Heart right ventricle (tissue), 16 donors: ENCODE results near the gene ZC3H13. TPM values are rescaled to one million over a fixed set of nuclear protein-coding genes. Genes with fewer than 3 reads are reported as not detected.

ENCODE experiments used
- ATAC-seq, 8 donors: fragments of 200-7000 bp; cut with Tn5 transposase; one replicate each; pipeline ENCODE4 v1.9.1; 2020; ENCODE audit warnings: mild to moderate bottlenecking in 8 of 8, moderate library complexity in 8 of 8, moderate number of reproducible peaks in 1 of 8
- DNase-seq, 2 donors: peaks; one replicate each; pipeline ENCODE4 v3.0.0-alpha.2; 2020
- H3K27ac ChIP-seq, 10 donors: fragments of 200-600 bp; sonication (generic) in 2 of 10; one replicate each; pipeline versions ENCODE4 v1.5.0 to v1.8.0; 2020 to 2022; ENCODE audit warnings: mild to moderate bottlenecking in 3 of 10
- H3K27me3 ChIP-seq, 7 donors: fragments of 200-600 bp; one replicate each; pipeline ENCODE4 v1.8.0; 2021 to 2022; ENCODE audit warnings: mild to moderate bottlenecking in 2 of 7
- H3K36me3 ChIP-seq, 9 donors: fragments of 200-600 bp; sonication (generic) in 1 of 9; one replicate each; pipeline versions ENCODE4 v1.5.0 to v1.8.0; 2020 to 2022; ENCODE audit warnings: mild to moderate bottlenecking in 2 of 9
- H3K4me1 ChIP-seq, 9 donors: fragments of 200-600 bp; sonication (generic) in 1 of 9; one replicate each; pipeline versions ENCODE4 v1.5.0 to v1.8.0; 2020 to 2022; ENCODE audit warnings: mild to moderate bottlenecking in 4 of 9
- H3K4me3 ChIP-seq, 10 donors: fragments of 200-600 bp; sonication (generic) in 2 of 10; one replicate each; pipeline versions ENCODE4 v1.5.0 to v1.8.0; 2020 to 2022; ENCODE audit warnings: mild to moderate bottlenecking in 7 of 10, moderate library complexity in 2 of 10
- H3K9me3 ChIP-seq, 11 donors: fragments of 200-600 bp in 10 of 11; sonication (generic) in 2 of 11; one replicate each; pipeline versions ENCODE4 v1.5.0 to v1.8.0; 2013 to 2022; ENCODE audit warnings: mild to moderate bottlenecking in 2 of 11, control low read depth in 1 of 11, moderate library complexity in 1 of 11
- WGBS, 2 donors: extraction: QIAGEN DNeasy Blood & Tissue Kit; methylation state at CpG; one replicate each; pipeline ENCODE4 v1.1.7; 2013; ENCODE audit warnings: inconsistent platforms in 1 of 2; 5-methylcytosine and 5-hydroxymethylcytosine counted together
- intact Hi-C, 10 donors: fragments of 100-400 bp; cut with DNase I; formaldehyde crosslinking; loops; one replicate each; pipeline versions ENCODE4 v1.11.1 to v1.14.2; 2022
- polyA plus RNA-seq, 2 donors: library from polyadenylated mRNA; stranded (reverse); fragments of 200-250 nt; gene quantifications; one replicate each; pipeline ENCODE4 v1.2.3, GENCODE V29; 2013
- total RNA-seq, 10 donors: library from RNA; stranded (reverse); fragmentation: NEBNext Ultra II Directional in 3 of 10; extraction: Animal tissue kit (Norgen Biotek cat#: 25700) in 3 of 10; gene quantifications; one replicate each; pipeline versions ENCODE4 v1.2.1 to v1.2.4, GENCODE V29; 2021 to 2023
- TF ChIP-seq, protein P1 (sequence below), 9 donors: fragments of 200-600 bp; sonication (generic) in 2 of 9; IDR thresholded peaks; one replicate each; pipeline versions ENCODE4 v1.5.0 to v1.8.0; 2021 to 2022; ENCODE audit warnings: antibody characterized with exemption in 9 of 9, mild to moderate bottlenecking in 5 of 9, moderate library complexity in 1 of 9
- donor health status: Arrhythmogenic right ventricular cardiomyopathy.
- donor health status: ischemic (EF 13 %, LVEDD 7.1; RV severe dilation, severe dysfunction).
- donor health status: healthy with polysubstance abuse.
- donor health status: DM: no; HTN: yes; CAD: no.
- donor health status: DM: no; HTN: no; CAD: no.
- donor health status: ischemic (EF 25% LVEDD 6.9; RV normal size, moderate dysfunction).
- donor health status: ischemic (EF 25% LVEDD 5.7; RV mildly dilated, moderate dysfunction).
- donor health status: healthy.
- donor health status: DM: yes; HTN: yes; CAD: no.
- donor health status: Ischemic cardiomyopathy.
- donor health status: ischemic (EF 35%, LVEDD 5.7; RV mildly dilated, moderate dysfunction).
- donor health status: nonischemic (EF 11% LVEDD 7.7; RV severe dilation, severe dysfunction).
- donor health status: DM: yes; HTN: yes; CAD: no.
- donor health status: PGD.
- donor health status: ischemic (EF 29% LVEDD 5.4; RV normal size, mild dysfunction).
- donor health status: nonischemic (EF 23%, LVEDD 6.1; RV moderate dilation, normal function).

ZC3H13 gene
- total and polyA plus RNA-seq, 12 donors: 6.7 to 50.1 (median 43.4) TPM

DNA sequence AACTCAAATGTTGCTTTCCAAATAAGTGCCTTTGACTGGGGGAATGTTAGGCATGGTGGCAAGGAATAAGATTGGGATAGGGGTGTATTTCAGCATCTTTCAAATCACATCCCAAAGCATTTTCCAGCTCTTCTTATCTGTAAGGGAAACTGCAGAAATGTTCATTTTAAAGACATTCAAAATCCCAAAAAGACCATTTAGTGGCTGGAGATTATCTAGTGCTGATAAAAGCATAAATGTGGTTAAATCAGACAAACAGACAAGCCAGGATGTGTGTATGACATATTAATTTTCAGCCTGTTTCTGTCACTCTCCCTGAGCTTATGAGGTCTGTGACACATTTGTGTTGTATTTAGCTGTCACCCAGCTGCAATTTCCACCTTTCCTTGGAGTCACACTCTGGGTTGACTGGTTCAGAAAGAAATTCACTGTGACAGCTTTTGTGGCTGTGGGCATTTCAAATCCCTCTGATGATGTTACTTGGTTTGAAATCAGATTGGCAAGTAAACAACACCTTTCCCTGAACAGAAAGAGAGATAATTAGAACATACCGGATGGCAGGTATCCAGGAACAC is 131.3 kb downstream of the ZC3H13 start:
- H3K36me3 ChIP-seq: no peaks in the 10 kb centered on the region
- DNase-seq: no peak
- H3K9me3 ChIP-seq: peaks cover 0 to 5% (median 0%) of the 10 kb centered on the region in 11 donors
- ATAC-seq: no peak
- H3K4me1 ChIP-seq: no peaks in the 10 kb centered on the region
- H3K27me3 ChIP-seq: peaks cover 0 to 5% (median 0%) of the 10 kb centered on the region in 7 donors
- intact Hi-C loops: no loop called here
- H3K27ac ChIP-seq: no peak overlapping the region
- TF ChIP-seq, protein P1, sequence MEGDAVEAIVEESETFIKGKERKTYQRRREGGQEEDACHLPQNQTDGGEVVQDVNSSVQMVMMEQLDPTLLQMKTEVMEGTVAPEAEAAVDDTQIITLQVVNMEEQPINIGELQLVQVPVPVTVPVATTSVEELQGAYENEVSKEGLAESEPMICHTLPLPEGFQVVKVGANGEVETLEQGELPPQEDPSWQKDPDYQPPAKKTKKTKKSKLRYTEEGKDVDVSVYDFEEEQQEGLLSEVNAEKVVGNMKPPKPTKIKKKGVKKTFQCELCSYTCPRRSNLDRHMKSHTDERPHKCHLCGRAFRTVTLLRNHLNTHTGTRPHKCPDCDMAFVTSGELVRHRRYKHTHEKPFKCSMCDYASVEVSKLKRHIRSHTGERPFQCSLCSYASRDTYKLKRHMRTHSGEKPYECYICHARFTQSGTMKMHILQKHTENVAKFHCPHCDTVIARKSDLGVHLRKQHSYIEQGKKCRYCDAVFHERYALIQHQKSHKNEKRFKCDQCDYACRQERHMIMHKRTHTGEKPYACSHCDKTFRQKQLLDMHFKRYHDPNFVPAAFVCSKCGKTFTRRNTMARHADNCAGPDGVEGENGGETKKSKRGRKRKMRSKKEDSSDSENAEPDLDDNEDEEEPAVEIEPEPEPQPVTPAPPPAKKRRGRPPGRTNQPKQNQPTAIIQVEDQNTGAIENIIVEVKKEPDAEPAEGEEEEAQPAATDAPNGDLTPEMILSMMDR (IDR thresholded peaks at IDR 0.05): no peak
- no peak overlapping the region for H3K4me3 ChIP-seq
- WGBS, 2 donors: 78 to 90% methylated on average over 1 of the region's 1 CpG

DNA sequence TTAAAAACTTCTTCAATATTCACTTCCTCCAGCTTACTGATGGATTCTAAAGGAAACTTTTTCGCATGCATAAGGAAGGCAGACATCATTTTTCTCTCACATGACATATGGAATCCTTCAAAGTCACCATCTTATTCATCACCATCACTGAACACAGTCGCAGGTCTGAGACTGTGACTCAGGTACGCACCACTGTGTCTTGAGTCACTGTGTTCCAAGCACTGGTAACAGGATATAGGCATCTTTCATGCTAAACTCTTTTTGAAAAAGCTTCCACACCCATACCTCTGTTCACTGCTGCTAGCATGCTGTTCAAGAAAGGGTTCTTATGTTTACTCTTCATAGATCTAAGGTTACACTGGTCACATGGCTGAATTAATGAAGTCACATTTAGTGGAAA is 133.9 kb downstream of the ZC3H13 start:
- Histone ChIP-seq H3K27me3 (peaks cover 0 to 5% (median 0%) of the 10 kb centered on the region in 7 donors), H3K4me1 (no peaks in the 10 kb centered on the region), H3K36me3 (no peaks in the 10 kb centered on the region), H3K27ac (no peak overlapping the region), H3K9me3 (peaks cover 0 to 5% (median 0%) of the 10 kb centered on the region in 11 donors), H3K4me3 (no peak overlapping the region)
- 83 to 84% methylated on average over 3 of the region's 3 CpGs for WGBS, 2 donors
- intact Hi-C loops: no loop called here
- TF ChIP-seq, protein P1 (IDR thresholded peaks at IDR 0.05): no peak
- ATAC-seq (no peak), DNase-seq (no peak)

DNA sequence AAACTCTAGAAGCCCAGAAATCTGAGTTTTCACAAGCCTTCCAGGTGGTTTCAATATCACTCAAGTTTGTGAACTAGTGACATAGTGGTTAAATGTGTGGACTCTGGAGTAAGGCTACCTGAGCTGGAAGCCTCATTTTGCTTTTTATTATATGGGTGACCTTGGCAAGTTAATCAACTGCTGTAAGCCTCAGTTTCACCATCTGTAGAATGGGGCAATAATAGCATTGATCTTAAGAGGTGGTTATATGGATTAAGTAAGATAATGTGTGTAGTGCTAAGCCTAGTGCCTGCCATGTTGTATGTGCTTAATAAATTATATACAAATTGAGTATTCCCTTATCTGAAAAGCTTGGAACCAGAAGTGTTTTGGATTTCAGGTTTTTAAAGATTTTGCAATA is 135.5 kb downstream of the ZC3H13 start:
- no peak for ATAC-seq
- H3K27ac ChIP-seq: no peak overlapping the region
- H3K4me1 ChIP-seq: no peaks in the 10 kb centered on the region
- H3K4me3 ChIP-seq: no peak overlapping the region
- intact Hi-C loops: no loop called here
- peaks cover 0 to 14% (median 0%) of the 10 kb centered on the region in 11 donors for H3K9me3 ChIP-seq
- no peaks in the 10 kb centered on the region for H3K36me3 ChIP-seq
- TF ChIP-seq, protein P1 (IDR thresholded peaks at IDR 0.05): no peak
- no peak for DNase-seq
- no peaks in the 10 kb centered on the region for H3K27me3 ChIP-seq

DNA sequence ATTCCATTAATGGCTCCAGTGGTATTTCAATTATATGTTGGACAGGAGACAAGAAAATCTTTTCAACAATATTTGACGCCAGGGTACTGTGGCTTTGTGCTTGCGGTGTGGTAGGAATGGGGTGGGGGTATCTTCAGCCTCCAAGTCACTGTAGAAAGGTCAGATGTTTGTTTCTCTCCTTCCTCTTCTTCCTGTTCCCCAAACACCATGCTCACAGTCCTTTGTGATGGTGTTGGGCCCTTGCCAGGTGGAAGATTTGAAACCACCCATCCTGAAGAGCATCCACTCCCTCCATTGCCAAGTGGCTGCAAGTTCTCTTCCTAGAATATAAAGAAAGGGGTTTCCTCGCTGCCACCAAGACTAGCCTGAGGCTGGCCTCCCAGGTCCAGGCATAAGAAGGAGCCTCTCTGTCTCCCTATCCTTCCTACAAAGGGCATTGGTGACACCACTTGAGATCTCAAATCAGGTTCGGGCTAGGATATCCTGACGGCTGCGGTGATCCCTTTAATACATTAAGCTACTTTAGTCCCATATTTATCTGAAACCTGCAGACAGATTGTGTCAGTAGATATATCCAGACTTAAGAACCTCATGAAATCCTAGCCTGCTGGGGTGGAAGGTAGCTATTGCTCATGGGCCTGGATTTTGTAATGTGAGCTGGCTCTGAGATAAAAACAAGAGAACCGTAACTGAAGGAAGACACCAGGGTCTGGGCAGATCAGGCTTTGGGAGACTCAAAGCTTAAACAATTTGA is 136.7 kb downstream of the ZC3H13 start:
- Histone ChIP-seq H3K36me3 (no peaks in the 10 kb centered on the region), H3K27me3 (no peaks in the 10 kb centered on the region), H3K4me1 (no peaks in the 10 kb centered on the region), H3K9me3 (peaks cover 0 to 15% (median 0%) of the 10 kb centered on the region in 11 donors), H3K4me3 (no peak overlapping the region), H3K27ac (no peak overlapping the region)
- 74 to 83% methylated on average over 7 of the region's 7 CpGs for WGBS, 2 donors
- TF ChIP-seq, protein P1 (IDR thresholded peaks at IDR 0.05): no peak
- ATAC-seq (no peak), DNase-seq (no peak)
- intact Hi-C loops: no loop called here
